HK-2 (cell line): ENCODE data around the gene PMAIP1.
A peak's percentile ranks its signal among the peaks of the same experiment; 100 is the strongest.
"Not testable (repeated sequence)": the region's sequence is repeated elsewhere in the genome, so short reads cannot be mapped to it uniquely, and the experiment has no call there.

ENCODE experiments used
- DNase-seq: peaks from one replicate; pipeline ENCODE4 v3.0.0-alpha.2; 2018; ENCODE audit not compliant: unreplicated experiment

The PMAIP1 gene

DNA sequence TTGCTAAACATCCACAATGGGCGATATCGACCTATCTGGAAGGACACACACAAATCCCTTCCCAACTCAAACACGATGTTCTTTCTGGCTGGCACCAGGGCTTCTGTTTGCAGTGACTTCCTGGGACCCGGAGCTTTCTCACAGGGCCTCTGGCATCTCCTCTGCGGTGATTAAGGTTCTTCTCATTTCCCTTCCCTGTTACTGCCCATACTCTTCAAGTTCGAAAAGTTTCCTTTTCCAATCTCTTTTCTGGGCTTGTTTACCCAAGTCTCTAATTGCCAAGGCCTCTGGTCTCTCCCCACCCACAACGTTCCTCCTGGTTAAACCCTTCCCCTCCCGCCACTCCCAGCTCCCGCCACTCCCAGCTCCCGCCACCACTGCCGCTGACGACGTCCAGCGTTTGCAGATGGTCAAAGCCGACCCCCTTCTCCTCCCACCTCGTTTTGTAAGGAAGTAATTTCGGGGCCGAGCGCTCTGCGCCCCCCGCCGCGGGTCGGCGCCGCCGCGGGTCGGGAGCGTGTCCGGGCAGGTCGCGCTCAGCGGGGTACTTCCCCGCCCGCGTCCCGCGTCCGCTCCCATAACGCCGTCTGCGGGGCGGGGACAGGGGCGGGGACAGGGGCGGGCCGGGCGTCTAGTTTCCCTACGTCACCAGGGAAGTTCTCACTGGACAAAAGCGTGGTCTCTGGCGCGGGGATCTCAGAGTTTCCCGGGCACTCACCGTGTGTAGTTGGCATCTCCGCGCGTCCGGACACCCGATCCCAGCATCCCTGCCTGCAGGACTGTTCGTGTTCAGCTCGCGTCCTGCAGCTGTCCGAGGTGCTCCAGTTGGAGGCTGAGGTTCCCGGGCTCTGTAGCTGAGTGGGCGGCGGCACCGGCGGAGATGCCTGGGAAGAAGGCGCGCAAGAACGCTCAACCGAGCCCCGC is at the start of gene PMAIP1:
Gene PMAIP1, plus strand, starts transcription at position 699 of the 924 bp plus-strand sequence. Its CDS starts 182 bp downstream, at position 881.
- peak; percentile 90 for DNase-seq

GRCh38 chr18:59851784-59852399 is 47.9 kb upstream of the PMAIP1 start:
- no peak for DNase-seq

- DNase-seq, result no peak
Observed at GRCh38 chr18:59852548-59852947, 47.2 kb upstream of the PMAIP1 start.

GRCh38 chr18:59853380-59853779 is 46.4 kb upstream of the PMAIP1 start:
- no peak for DNase-seq

GRCh38 chr18:59853988-59854387 is 45.8 kb upstream of the PMAIP1 start:
- DNase-seq, result not testable (repeated sequence)

DNA sequence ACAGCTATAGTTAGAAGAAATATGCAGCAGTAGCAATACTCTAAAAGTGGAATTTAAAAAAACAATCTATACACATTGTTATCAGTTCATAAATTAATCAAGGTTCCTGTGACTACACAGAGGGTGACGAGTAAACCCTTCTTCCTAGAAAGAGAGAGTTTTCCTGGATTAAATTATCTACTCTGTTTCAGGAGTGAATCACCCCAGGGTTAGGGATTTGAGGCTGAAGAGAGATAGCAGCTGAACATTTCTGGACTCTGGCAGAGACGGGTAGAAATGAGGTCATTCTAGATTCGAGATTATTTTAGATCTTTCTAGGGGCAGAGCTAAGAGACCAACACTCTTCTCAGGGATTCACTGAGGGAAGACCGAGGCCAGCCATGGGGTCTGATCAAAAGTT is 38.8 kb upstream of the PMAIP1 start:
- no peak for DNase-seq

GRCh38 chr18:59861963-59862819 is 37.6 kb upstream of the PMAIP1 start:
- DNase-seq, result no peak

GRCh38 chr18:59865241-59865986 is 34.4 kb upstream of the PMAIP1 start:
- no peak for DNase-seq

DNA sequence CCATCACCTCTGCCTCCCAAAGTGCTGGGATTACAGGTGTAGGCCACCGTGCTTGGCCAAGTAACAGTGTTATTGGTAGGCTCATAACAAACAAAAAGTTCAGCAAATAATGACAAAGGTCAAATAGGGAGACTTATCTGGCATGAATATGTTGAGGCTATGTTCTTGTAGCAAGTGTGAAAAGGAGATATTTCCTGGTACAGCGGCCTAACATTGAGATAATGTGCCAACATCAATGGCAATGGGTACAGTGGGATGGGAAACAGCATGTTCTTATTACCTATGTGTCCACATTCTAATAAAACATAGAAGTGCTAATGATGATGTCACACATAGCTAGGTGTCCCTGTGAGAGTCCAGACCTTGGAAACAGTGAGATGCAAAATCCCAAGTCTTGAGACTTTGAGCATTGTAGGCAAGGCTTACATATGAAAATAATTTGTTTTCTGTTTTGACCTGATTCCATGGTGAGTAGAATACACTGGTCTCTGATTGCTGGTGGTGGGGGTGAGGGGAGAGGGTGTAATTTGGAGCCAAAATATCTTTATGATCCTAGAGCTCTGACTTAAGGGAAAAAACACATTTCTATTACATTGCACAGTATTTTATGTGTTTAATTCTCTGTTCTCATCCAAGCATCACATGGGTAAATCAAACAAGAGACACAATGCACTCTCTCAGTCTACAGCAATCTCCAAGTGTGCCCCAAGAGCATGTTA is 33.1 kb upstream of the PMAIP1 start:
- DNase-seq, result no peak

- DNase-seq, result no peak
Observed at GRCh38 chr18:59867337-59868104, 32.3 kb upstream of the PMAIP1 start.

- no peak for DNase-seq
Observed at GRCh38 chr18:59870623-59871130, 29.1 kb upstream of the PMAIP1 start.

GRCh38 chr18:59871711-59872362 is 28.0 kb upstream of the PMAIP1 start:
- no peak for DNase-seq

DNA sequence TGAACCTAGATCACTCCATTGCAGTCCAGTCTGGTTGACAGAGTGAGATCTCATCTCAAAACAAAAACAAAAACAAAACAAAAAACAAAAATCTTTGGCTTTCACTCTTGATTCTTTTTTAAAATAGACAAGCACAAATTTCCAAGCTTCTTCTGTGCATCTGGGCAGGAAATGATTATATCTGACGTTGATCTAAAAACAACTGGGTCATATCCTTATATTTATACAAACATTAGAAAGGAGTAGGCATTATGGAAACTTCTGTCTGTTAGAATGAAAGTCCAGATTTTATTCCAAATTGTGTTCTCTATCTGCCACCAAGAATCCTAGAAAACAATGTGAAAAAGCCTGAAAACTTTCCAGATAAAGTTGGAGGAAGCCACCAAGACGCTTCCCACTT is 26.2 kb upstream of the PMAIP1 start:
- DNase-seq, result no peak

- peak; percentile 15 for DNase-seq
Observed at GRCh38 chr18:59874166-59874565, 25.6 kb upstream of the PMAIP1 start.

DNA sequence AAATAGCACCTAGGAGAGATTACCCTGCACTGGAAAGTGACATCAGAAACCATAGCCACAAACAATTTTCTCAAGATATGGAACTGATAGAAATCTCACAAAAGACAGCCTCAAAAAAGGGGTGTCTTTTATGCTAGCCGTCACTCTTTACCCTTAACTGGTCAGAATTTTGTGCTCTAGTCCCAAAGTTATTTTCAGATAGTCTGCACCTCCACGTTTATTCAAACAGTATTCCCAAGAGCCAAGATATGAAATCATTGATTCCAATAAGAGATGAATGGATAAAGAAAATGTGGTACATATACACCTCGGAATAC is 23.5 kb upstream of the PMAIP1 start:
- no peak for DNase-seq

- DNase-seq, result no peak
Observed at GRCh38 chr18:59877361-59877760, 22.4 kb upstream of the PMAIP1 start.

- DNase-seq, result no peak
Observed at GRCh38 chr18:59878644-59879043, 21.2 kb upstream of the PMAIP1 start.

DNA sequence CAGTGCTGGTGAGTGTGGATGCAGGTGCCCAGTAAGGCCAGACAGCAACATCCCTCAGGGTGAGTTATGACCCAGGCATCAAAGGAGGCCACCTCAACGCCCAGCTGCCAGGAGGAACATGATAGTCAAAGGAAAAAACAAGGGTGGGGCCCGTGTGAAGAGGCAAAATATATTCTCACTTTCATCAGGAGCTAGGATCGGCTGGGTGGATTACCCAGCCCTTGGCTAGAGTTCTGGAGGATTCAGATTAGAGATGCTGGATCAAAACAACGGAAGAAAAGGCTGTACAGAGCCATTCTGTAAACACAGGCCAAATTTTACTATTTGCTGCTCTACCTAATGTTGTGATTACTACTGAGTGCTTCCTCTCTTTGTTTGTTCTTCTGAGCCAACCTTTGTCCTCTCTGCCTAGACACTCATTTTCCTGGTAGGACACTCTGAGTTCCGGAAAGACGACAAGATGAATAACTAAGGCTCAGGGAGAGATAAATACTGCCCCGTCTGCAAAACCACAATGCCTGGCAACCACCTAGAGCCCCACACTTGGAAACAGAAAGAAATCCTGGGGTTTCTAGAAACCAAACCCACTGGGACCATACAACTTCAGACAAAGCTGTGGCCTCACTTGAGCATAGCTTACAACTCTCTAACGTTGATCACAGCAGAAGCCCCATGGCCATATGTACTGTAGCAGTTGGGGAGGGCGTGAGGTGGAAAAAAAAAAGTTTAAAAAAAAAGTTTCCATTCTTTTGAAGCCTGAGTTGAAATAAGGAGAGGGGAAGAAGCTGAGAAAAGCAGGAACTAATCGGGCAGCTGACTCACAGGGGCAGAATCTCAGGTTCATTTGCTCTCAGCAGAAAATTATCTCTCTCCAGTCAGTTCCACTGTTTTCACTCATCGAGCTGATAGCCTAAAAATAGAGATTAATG is 17.8 kb upstream of the PMAIP1 start:
- DNase-seq, result peak; percentile 9
